HG02938 (cell line): ENCODE data around the gene PPP1R9A.

Source experiments
- ATAC-seq: cut with Tn5 transposase; IDR thresholded peaks from one replicate; pipeline ENCODE4 v1.9.1; 2021; ENCODE audit warnings: mild to moderate bottlenecking, moderate library complexity; ENCODE audit not compliant: unreplicated experiment

The PPP1R9A gene

GRCh38 chr7:95304990-95305389 lies 397.6 kb downstream of the PPP1R9A start:
- no peak for ATAC-seq

- ATAC-seq: no peak
Observed at GRCh38 chr7:95309951-95310350, 402.6 kb downstream of the PPP1R9A start.

- no peak for ATAC-seq
Observed at GRCh38 chr7:95311389-95311788, 404.0 kb downstream of the PPP1R9A start.

GRCh38 chr7:95312561-95312960 lies 405.2 kb downstream of the PPP1R9A start:
- no peak for ATAC-seq

GRCh38 chr7:95316588-95316987 lies 409.2 kb downstream of the PPP1R9A start:
- peak; percentile 92 for ATAC-seq

GRCh38 chr7:95317546-95317945 lies 410.2 kb downstream of the PPP1R9A start:
- ATAC-seq: no peak

GRCh38 chr7:95317966-95318365 lies 410.6 kb downstream of the PPP1R9A start:
- no peak for ATAC-seq

- ATAC-seq: no peak
Observed at GRCh38 chr7:95318501-95319100, 411.2 kb downstream of the PPP1R9A start.

- no peak for ATAC-seq
Observed at GRCh38 chr7:95319570-95319969, 412.2 kb downstream of the PPP1R9A start.

GRCh38 chr7:95320651-95321050 lies 413.3 kb downstream of the PPP1R9A start:
- ATAC-seq: no peak

- no peak for ATAC-seq
Observed at GRCh38 chr7:95321720-95322119, 414.3 kb downstream of the PPP1R9A start.

- ATAC-seq: no peak
Observed at GRCh38 chr7:95322396-95322795, 415.0 kb downstream of the PPP1R9A start.

- ATAC-seq: no peak
Observed at GRCh38 chr7:95322854-95323253, 415.5 kb downstream of the PPP1R9A start.

GRCh38 chr7:95323410-95324129 lies 416.2 kb downstream of the PPP1R9A start:
- ATAC-seq: no peak

GRCh38 chr7:95324431-95324830 lies 417.0 kb downstream of the PPP1R9A start, which contains the start of gene PON1:
PON1 (minus strand) TSS chr7:95324532; CDS start chr7:95324475, 57 bp downstream.
- no peak for ATAC-seq

- ATAC-seq: no peak
Observed at GRCh38 chr7:95327356-95327755, 420.0 kb downstream of the PPP1R9A start.

GRCh38 chr7:95330204-95330960 lies 423.0 kb downstream of the PPP1R9A start:
- ATAC-seq: peak; percentile 99

GRCh38 chr7:95330961-95331337 lies 423.6 kb downstream of the PPP1R9A start:
- peak; percentile 17 for ATAC-seq

GRCh38 chr7:95334447-95334846 lies 427.1 kb downstream of the PPP1R9A start:
- no peak for ATAC-seq

GRCh38 chr7:95335093-95335492 lies 427.7 kb downstream of the PPP1R9A start:
- no peak for ATAC-seq

- ATAC-seq: no peak
Observed at GRCh38 chr7:95338832-95339231, 431.4 kb downstream of the PPP1R9A start.

GRCh38 chr7:95340491-95340890 lies 433.1 kb downstream of the PPP1R9A start:
- ATAC-seq: no peak
